ENCODE measurements around the gene CCDC197. TPM values are rescaled to one million over a fixed set of nuclear protein-coding genes. Genes with fewer than 3 reads are reported as not detected.
A peak's percentile ranks its signal among the peaks of the same experiment; 100 is the strongest.

The CCDC197 gene
- under 1 TPM in 1 of 3 donors, not detected in 2; 0.35 TPM for total RNA-seq

DNA sequence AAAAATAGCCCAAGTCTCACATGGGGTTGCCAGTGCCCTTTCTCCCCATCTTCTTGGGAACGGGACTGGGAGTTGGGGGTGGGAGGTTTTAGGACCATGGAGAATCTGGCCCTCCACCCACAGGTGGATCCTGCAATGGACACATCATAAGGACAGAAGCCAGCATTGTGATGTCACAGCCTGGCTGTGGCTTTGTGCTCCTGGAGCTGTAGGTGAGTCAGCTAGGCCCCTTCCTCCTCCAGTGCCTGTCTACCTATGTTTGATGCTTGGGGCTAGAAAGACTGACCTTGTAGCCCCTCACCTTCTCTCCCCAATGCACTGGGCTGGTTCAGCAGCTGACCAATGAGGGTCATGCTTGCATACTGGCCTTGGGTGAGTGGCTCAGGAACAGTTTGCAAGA, at the start of gene CCDC197:
TSS of gene CCDC197 (plus strand) at position 220 of the 400 bp plus-strand sequence. CDS start 831 bp downstream, outside the sequence.
- peaks cover 16% of the 10 kb centered on the region for H3K4me1 Mint-ChIP-seq (ENCODE audit: low read depth)
- peaks cover 8% of the 10 kb centered on the region for H3K27me3 Mint-ChIP-seq (ENCODE audit: low read depth)
- DNase-seq: no peak
- no peak within 1 kb of the TSS for H3K4me3 Mint-ChIP-seq
- H3K36me3 Mint-ChIP-seq (ENCODE audit: insufficient read depth): no peaks in the 10 kb centered on the region
- no peak for ATAC-seq
- H3K9me3 Mint-ChIP-seq: no peaks in the 10 kb centered on the region

DNA sequence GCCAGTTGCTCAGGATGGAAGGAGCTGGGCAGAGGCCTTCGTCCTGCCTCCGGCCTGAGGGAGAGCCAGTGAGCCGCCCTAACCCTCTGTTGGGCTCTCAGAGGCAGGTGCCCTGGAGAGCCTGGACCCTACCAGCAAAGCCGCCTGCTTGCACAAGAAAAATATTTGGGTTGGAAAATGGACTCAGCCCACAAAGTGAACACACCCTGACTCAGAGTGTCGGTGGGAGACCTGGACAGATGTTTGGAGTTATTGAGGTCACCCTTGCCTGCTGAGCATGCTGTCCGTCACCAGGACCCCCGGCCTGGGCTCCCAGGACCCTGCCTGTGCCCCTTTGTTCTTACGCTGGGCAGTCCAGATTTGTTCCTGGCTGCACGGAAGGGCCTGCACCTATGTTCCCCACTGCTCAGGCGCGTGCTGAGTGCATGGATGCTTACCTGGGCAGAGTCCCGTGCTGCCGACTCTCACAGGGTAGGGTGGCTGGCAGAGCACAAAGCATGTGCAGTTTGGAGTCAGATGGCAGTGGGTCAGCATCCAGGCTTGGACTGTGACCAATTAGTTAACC, 47.5 kb upstream of the CCDC197 start:
- Mint-ChIP-seq H3K4me3 (no peak overlapping the region), H3K4me1 (ENCODE audit: low read depth) (peaks cover 24% of the 10 kb centered on the region), H3K36me3 (ENCODE audit: insufficient read depth) (peaks cover 2% of the 10 kb centered on the region), H3K27me3 (ENCODE audit: low read depth) (no peaks in the 10 kb centered on the region), H3K9me3 (no peaks in the 10 kb centered on the region)
- no peak for DNase-seq
- no peak for ATAC-seq

DNA sequence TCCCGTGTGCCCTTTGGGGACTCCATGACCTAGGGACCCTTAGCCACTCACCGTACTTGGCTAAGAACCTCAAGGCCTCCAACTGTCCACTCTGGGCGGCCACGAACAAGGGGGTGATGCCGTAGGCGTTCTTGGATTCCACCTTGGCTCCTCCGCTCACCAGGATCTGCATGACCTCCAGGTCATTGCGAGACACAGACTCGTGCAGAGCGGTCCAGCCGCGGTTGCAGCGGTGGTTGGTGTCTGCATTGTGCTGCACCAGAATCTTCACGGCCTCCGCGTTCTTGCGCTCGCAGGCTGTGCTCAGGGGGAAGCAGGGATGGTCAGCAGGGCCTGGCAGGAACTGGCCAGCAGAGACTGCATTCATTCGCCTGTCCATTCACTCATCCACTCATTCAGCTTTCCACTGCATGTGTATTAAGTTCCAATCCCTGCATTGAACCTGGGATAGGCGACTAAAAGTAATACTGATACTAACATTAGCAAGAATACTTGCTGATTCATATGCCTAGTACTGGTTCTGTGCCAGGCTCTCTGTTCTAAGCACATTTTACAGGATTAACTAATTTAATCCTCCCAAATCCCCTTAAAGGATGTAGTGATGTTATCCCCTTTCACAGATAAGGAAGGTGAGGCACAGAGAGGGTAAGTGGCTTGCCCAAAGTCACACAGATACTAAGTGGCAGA, 46.0 kb upstream of the CCDC197 start:
- peak; percentile 23 to 46 for ATAC-seq
- H3K4me1 Mint-ChIP-seq (ENCODE audit: low read depth): peaks cover 39% of the 10 kb centered on the region

DNA sequence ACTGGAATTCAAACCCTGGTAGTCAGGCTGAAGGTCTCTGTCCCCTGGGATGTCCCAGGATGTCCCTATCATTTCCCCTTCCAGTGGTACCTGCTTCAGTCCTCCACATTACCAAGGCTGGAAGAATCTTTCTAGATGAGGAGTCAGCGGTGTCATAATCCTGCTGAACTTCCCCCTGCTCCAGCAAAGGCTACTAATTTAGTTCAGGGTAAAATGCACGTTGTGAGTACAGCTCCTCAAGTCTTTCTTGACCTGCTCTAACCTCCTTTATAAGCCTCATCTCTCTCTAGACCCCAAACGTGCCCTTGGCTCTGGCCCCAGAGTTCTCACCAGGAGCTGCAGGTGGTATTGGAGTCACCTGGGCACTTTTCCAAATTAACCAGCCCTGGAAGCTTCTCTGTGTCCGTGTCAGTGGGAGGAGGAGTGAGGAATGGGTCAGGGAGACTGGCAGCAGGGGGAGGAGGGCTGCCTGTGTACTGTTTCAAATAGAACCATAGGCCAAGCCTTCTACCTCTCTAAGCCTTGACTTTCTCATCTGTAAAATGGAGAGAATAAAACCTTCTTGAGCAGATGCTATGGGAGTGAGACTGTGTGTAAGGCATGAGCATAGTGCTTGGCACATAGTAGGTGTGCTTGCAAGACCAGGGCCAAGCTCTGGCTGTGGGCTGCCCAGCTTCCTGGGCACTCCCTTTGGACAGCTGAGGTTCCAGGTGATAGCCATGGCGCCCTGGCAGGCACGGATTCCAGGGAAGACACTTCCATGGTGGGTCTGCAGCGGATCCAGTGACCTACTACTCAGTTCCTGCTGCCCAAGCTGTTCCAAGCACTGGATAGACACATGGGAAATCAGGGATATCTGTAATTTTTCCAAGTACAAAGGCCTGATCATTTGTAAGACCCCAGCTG, 45.2 kb upstream of the CCDC197 start:
- ATAC-seq: no peak
- H3K4me1 Mint-ChIP-seq (ENCODE audit: low read depth): peaks cover 47% of the 10 kb centered on the region
- H3K27me3 Mint-ChIP-seq (ENCODE audit: low read depth): no peaks in the 10 kb centered on the region
- H3K4me3 Mint-ChIP-seq: no peak overlapping the region
- DNase-seq: no peak
- H3K36me3 Mint-ChIP-seq (ENCODE audit: insufficient read depth): peaks cover 2% of the 10 kb centered on the region
- no peaks in the 10 kb centered on the region for H3K9me3 Mint-ChIP-seq

More for the DNA sequence above, 46.0 kb upstream of the CCDC197 start:
- no peaks in the 10 kb centered on the region for H3K27me3 Mint-ChIP-seq (ENCODE audit: low read depth)
- DNase-seq: no peak
- peaks cover 2% of the 10 kb centered on the region for H3K36me3 Mint-ChIP-seq (ENCODE audit: insufficient read depth)
- H3K9me3 Mint-ChIP-seq: no peaks in the 10 kb centered on the region
- no peak overlapping the region for H3K4me3 Mint-ChIP-seq

DNA sequence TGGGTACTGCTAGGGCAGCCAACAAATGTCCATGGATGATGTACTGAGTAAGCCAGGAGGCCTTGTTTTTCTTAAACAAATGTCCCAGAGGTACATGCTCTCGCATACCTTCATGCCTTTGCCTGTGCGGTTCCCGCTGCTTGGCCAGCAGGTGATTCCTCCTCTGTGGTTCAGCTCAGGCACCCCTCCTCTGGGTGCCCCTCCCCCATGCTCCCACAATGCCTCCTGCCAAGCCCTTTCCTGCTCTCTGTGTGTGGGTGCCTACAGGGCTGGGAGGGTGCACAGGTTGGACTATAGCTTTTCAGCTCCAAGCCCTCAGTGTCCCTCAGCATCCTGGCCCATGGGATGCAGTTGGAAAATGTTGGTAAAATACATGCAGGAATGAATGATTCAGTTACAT, 44.3 kb upstream of the CCDC197 start:
- Mint-ChIP-seq H3K36me3 (ENCODE audit: insufficient read depth) (peaks cover 2% of the 10 kb centered on the region), H3K27me3 (ENCODE audit: low read depth) (no peaks in the 10 kb centered on the region), H3K9me3 (no peaks in the 10 kb centered on the region), H3K4me1 (ENCODE audit: low read depth) (peaks cover 56% of the 10 kb centered on the region), H3K4me3 (no peak overlapping the region)
- DNase-seq (no peak), ATAC-seq (no peak)

DNA sequence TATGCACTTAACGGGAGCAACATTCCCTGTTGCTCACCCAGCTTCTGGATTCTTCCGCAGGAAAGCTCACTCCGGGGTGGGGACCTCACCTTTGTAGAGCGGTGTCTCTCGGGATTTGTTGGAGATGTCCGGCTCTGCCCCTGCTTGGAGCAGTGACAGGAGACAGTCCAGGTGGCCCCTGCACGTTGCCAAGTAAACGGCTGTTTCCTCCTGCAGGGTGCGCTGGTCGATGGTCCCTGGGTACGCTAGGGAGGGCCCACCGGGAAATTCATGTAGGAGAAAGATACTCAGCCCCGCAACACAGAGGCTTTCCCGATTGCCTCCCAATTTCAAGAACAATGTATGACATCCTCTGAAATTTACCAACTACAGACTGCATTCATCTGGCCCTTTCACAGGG, 43.8 kb upstream of the CCDC197 start:
- Mint-ChIP-seq H3K9me3 (no peaks in the 10 kb centered on the region), H3K36me3 (ENCODE audit: insufficient read depth) (peaks cover 2% of the 10 kb centered on the region), H3K27me3 (ENCODE audit: low read depth) (no peaks in the 10 kb centered on the region), H3K4me1 (ENCODE audit: low read depth) (peaks cover 60% of the 10 kb centered on the region), H3K4me3 (peak overlapping the region; percentile 73)
- DNase-seq (no peak), ATAC-seq (no peak)

- peaks cover 67% of the 10 kb centered on the region for H3K4me1 Mint-ChIP-seq (ENCODE audit: low read depth)
- peaks cover 2% of the 10 kb centered on the region for H3K36me3 Mint-ChIP-seq (ENCODE audit: insufficient read depth)
- no peaks in the 10 kb centered on the region for H3K9me3 Mint-ChIP-seq
- H3K4me3 Mint-ChIP-seq: peak overlapping the region; percentile 73
- no peak for ATAC-seq
- no peak for DNase-seq
- no peaks in the 10 kb centered on the region for H3K27me3 Mint-ChIP-seq (ENCODE audit: low read depth)
Measured at GRCh38 chr14:93953739-93954515, 43.2 kb upstream of the CCDC197 start.

- no peak for ATAC-seq
- no peaks in the 10 kb centered on the region for H3K9me3 Mint-ChIP-seq
- no peak for DNase-seq
- H3K36me3 Mint-ChIP-seq (ENCODE audit: insufficient read depth): peaks cover 2% of the 10 kb centered on the region
- H3K4me1 Mint-ChIP-seq (ENCODE audit: low read depth): peaks cover 73% of the 10 kb centered on the region
- no peaks in the 10 kb centered on the region for H3K27me3 Mint-ChIP-seq (ENCODE audit: low read depth)
- H3K4me3 Mint-ChIP-seq: peak overlapping the region; percentile 73
Measured at GRCh38 chr14:93954516-93954830, 42.6 kb upstream of the CCDC197 start.

GRCh38 chr14:93954900-93955849, 41.9 kb upstream of the CCDC197 start:
- H3K4me1 Mint-ChIP-seq (ENCODE audit: low read depth): peaks cover 80% of the 10 kb centered on the region
- peak overlapping the region; percentile 73 for H3K4me3 Mint-ChIP-seq
- no peak for DNase-seq

DNA sequence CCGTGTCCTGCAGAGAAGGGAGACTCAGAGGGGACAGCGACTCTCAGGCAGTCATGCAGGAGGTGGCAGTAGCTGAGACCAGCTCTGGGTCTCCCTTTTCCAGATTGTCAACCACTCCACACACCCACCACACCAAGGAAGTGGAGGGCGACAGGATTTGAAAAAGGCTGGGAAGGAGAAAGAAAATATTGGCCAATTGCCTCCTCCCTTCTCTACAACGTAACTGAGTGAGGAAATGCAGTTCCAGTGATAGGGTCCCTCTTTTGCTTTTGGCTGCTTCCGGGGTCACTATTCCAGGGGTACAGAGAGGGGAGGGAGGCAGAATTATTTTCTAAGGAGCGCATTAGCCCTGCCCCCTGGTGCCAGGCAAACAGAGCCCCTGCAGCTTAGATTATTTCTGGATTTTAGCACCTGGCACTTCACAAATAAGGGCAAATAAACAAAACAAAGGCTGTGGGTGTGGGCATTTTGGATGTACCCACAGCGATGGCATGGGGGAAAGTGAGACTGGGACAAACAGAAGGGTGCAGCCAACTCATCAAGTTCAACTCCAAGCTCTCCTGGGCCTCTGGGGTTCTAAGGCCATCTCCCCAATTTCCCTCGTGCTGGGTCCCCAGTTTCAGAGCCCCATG, 41.1 kb upstream of the CCDC197 start:
- Mint-ChIP-seq H3K4me1 (ENCODE audit: low read depth) (peaks cover 86% of the 10 kb centered on the region), H3K9me3 (no peaks in the 10 kb centered on the region), H3K27me3 (ENCODE audit: low read depth) (no peaks in the 10 kb centered on the region), H3K36me3 (ENCODE audit: insufficient read depth) (no peaks in the 10 kb centered on the region), H3K4me3 (peak overlapping the region; percentile 73)
- ATAC-seq: no peak
- DNase-seq: no peak

More at GRCh38 chr14:93954900-93955849, 41.9 kb upstream of the CCDC197 start:
- H3K27me3 Mint-ChIP-seq (ENCODE audit: low read depth): no peaks in the 10 kb centered on the region
- peak in 1 of 2 donors; percentile 3 for ATAC-seq
- H3K36me3 Mint-ChIP-seq (ENCODE audit: insufficient read depth): no peaks in the 10 kb centered on the region
- H3K9me3 Mint-ChIP-seq: no peaks in the 10 kb centered on the region

DNA sequence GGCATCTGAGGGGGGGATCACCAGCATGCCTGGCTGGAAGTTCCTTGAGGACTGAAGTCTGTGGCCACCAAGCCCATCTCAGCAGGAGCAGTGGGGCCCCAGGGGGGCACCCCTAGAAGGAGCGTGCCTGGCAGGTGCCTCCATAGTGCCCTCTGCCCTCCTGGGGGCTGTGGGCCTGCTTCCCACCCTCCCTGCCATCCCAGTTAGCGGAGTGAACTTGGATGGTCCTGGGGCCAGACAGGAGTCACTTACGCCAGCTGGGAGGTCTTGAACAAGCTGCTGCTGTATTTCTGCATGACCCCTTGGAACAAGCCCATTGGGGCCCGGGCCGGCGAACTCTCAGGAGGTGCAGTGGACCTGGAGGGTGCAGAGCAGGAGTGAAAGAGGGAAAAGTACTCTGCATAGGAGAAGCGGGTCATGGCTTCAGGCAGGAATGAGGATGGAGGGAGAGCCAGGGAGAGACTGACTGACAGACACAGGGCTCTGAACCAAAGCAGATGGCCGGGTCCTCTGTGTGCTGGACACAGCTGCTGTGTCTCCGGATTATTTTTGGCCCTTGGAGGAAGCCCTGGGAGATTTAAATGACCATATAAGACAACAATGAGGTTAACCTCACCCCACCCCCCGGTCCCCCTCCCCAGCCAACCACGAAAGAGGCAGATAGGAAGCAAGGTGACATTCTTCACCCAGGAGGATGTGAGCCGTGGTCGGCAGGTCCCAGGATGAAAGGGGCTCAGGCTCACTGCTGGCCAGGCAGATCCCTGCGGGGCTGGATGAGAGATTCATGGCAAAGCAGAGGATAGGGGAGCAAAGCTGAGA, 40.4 kb upstream of the CCDC197 start:
- Mint-ChIP-seq H3K4me3 (no peak overlapping the region), H3K4me1 (ENCODE audit: low read depth) (peaks cover 88% of the 10 kb centered on the region), H3K9me3 (no peaks in the 10 kb centered on the region), H3K36me3 (ENCODE audit: insufficient read depth) (no peaks in the 10 kb centered on the region), H3K27me3 (ENCODE audit: low read depth) (no peaks in the 10 kb centered on the region)
- DNase-seq (no peak), ATAC-seq (no peak)

DNA sequence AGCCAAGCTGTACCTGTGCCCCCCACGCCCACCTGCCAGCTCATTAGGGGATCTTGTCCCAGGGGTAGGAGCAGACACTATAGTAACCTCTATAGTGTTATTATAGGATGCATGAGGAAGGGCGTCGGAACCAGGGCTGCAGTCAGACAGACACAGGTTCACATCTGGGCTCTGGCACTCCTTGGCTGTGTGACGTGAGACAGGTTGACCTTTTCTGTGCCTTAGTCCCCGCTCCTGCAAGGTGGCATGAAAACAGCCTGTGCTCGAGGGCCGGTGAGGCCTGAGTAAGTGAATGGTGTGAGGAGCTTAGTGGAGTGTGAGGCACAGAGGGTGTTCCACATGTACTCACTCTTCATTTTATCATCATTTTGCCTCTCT, 39.8 kb upstream of the CCDC197 start:
- H3K4me3 Mint-ChIP-seq: peak overlapping the region; percentile 11
- no peak for ATAC-seq
- H3K36me3 Mint-ChIP-seq (ENCODE audit: insufficient read depth): no peaks in the 10 kb centered on the region
- no peaks in the 10 kb centered on the region for H3K27me3 Mint-ChIP-seq (ENCODE audit: low read depth)
- peaks cover 92% of the 10 kb centered on the region for H3K4me1 Mint-ChIP-seq (ENCODE audit: low read depth)
- no peaks in the 10 kb centered on the region for H3K9me3 Mint-ChIP-seq
- no peak for DNase-seq

Measured in activated T-cell treated with anti-CD3 and anti-CD28 coated beads, Interleukin-2, amount 50 U/mL, for 4 hours (primary cell).